Ishikawa (cell line): Measurements from ENCODE around the gene OR1J1.

Experiments used
- CEBPB ChIP-seq: IDR thresholded peaks from 2 replicates; pipeline ENCODE4 v1.6.1; 2012
- FOXM1 ChIP-seq: IDR thresholded peaks from 2 replicates; pipeline ENCODE4 v1.6.1; 2012; ENCODE audit warnings: low read depth, borderline replicate concordance
- RAD21 ChIP-seq: IDR thresholded peaks from 2 replicates; pipeline ENCODE4 v1.6.1; 2012; ENCODE audit warnings: low read depth
- REST ChIP-seq: IDR thresholded peaks from 2 replicates; pipeline ENCODE4 v1.6.1; 2012; ENCODE audit warnings: low read depth, mild to moderate bottlenecking
- TAF1 ChIP-seq: IDR thresholded peaks from 2 replicates; pipeline ENCODE4 v1.6.1; 2012; ENCODE audit warnings: low read depth, mild to moderate bottlenecking
- TEAD4 ChIP-seq: IDR thresholded peaks from 2 replicates; pipeline ENCODE4 v1.6.1; 2012
- YY1 ChIP-seq: IDR thresholded peaks from 2 replicates; pipeline ENCODE4 v1.6.1; 2012; ENCODE audit warnings: low read depth
- ZBTB7A ChIP-seq: IDR thresholded peaks from 2 replicates; pipeline ENCODE4 v1.6.1; 2012; ENCODE audit warnings: low read depth
- TF ChIP-seq, protein P1 (sequence below): IDR thresholded peaks from 2 replicates; pipeline ENCODE4 v1.6.1; 2012

GRCh38 chr9:122445155-122445749 is 32.5 kb downstream of the OR1J1 start:
- no peak for TF ChIP-seq CEBPB
- no peak for TF ChIP-seq TAF1
- TF ChIP-seq RAD21 = no peak
- TF ChIP-seq REST = no peak
- no peak for TF ChIP-seq ZBTB7A
- no peak for TF ChIP-seq YY1
- TF ChIP-seq, protein P1, sequence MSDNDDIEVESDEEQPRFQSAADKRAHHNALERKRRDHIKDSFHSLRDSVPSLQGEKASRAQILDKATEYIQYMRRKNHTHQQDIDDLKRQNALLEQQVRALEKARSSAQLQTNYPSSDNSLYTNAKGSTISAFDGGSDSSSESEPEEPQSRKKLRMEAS = no peak
- no peak for TF ChIP-seq TEAD4
- no peak for TF ChIP-seq FOXM1
